ENCODE results near the gene ETDB. TPM values are rescaled to one million over a fixed set of nuclear protein-coding genes. Genes with fewer than 3 reads are reported as not detected.
"Not testable (repeated sequence)": the region's sequence is repeated elsewhere in the genome, so short reads cannot be mapped to it uniquely, and the experiment has no call there.

ETDB gene
- not detected for total RNA-seq

- DNase-seq; in situ Hi-C loops (cut with MboI; ENCODE audit: low pct_ligation_motif_present in 1 of 4, low pct_unique_long_range_greater_than_20kb in 1 of 4, low sequenced_read_pairs in 3 of 4); intact Hi-C loops (cut with DNase I; ENCODE audit: low total_unique reads); H3K4me1 ChIP-seq; H3K36me3 ChIP-seq; H3K27me3 ChIP-seq; H3K4me3 ChIP-seq; H3K27ac ChIP-seq; H3K9me3 ChIP-seq: not testable (repeated sequence)
- WGBS, 2 donors (ENCODE audit: low coverage in 1 of 2) = no CpG with 5 or more reads among the region's 1 CpG
These were observed at the start of gene ETDB for GRCh38 chrX:135120056-135120576. Gene ETDB, minus strand, starts transcription at chrX:135120526. Its CDS starts 1,265 bp downstream, at chrX:135119261.

DNA sequence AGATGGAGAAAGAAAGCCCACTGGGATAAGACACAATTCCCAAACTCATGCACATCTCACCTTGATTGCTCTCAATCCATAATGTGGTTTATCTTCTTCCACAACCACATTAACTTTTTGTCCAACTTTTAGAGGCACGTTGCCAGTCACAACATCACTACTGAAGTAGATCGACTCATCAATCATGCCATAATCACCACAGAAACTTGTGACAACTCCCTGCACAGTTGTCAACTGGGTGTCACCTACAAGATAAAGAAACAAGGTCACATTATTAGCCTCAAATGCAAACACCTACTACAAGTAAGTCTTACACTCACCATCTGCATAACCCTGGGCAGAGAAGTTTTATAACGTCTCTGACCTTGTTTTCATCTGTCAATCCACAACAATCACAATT, 49.2 kb upstream of the ETDB start:
- in situ Hi-C loops (cut with MboI; ENCODE audit: low pct_ligation_motif_present in 1 of 4, low pct_unique_long_range_greater_than_20kb in 1 of 4, low sequenced_read_pairs in 3 of 4) = loop anchor here in 1 of 4 donors (25.0 kb wide), 1 partner anchor 118 kb away; no protein-coding TSS in a partner anchor
- intact Hi-C loops (cut with DNase I; ENCODE audit: low total_unique reads) = not testable (repeated sequence)

DNA sequence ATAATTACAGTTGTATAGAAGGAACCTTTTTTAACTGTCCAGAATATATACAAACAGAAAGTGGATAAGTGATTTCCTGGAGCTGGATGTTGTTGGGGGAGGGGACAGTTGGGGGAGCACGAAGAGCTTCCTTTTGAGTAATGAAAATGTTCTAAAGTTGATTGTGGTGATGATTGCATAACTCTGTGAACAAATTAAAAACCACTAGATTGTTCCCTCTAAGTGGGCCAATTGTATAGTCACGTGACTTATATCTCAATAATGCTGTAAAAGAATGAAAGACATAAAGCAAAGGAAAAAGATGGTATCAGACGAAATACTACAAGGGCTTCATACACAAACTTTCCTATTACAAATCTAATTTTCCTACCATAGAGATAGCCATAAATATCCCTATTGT, 48.2 kb upstream of the ETDB start:
- H3K9me3 ChIP-seq = no peaks in the 10 kb centered on the region
- intact Hi-C loops (cut with DNase I; ENCODE audit: low total_unique reads) = no loop called here

More for the DNA sequence above, 49.2 kb upstream of the ETDB start:
- not testable (repeated sequence) for H3K4me1 ChIP-seq, DNase-seq, H3K36me3 ChIP-seq, H3K9me3 ChIP-seq, H3K4me3 ChIP-seq, H3K27ac ChIP-seq, H3K27me3 ChIP-seq
- 59 to 79% methylated on average over 3 of the region's 3 CpGs for WGBS, 2 donors (ENCODE audit: low coverage in 1 of 2)

DNA sequence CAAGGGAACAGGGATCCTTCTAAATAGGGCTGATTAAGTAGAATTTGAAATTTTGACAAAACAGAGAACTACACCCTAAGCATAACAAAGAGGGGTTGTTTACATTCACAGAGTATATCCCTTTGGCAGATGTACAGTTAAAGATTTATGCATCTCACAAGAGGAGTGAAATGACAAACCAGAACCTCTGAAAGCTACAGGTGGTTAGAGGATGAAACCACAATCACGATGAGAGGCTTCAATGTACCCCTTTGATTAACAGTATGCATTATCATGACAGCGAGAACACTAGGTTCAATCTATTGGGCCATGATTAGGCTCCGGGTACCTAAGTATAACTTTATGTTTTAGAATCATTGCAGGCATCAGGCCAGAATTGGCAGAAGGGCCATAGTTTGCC, 34.4 kb upstream of the ETDB start:
- H3K4me3 ChIP-seq; H3K4me1 ChIP-seq; H3K36me3 ChIP-seq; DNase-seq; intact Hi-C loops (cut with DNase I; ENCODE audit: low total_unique reads); H3K27me3 ChIP-seq; H3K27ac ChIP-seq; H3K9me3 ChIP-seq: not testable (repeated sequence)
- in situ Hi-C loops (cut with MboI; ENCODE audit: low pct_ligation_motif_present in 1 of 4, low pct_unique_long_range_greater_than_20kb in 1 of 4, low sequenced_read_pairs in 3 of 4) = loop anchor here in 1 of 4 donors (25.0 kb wide), 1 partner anchor 133 kb away; no protein-coding TSS in a partner anchor
- WGBS, 2 donors (ENCODE audit: low coverage in 1 of 2) = no CpG with 5 or more reads among the region's 3 CpGs

More for the DNA sequence above, 48.2 kb upstream of the ETDB start:
- Histone ChIP-seq H3K4me3 (no peak overlapping the region), H3K27me3 (no peaks in the 10 kb centered on the region), H3K4me1 (no peaks in the 10 kb centered on the region), H3K36me3 (no peaks in the 10 kb centered on the region), H3K27ac (no peak overlapping the region)
- in situ Hi-C loops (cut with MboI; ENCODE audit: low pct_ligation_motif_present in 1 of 4, low pct_unique_long_range_greater_than_20kb in 1 of 4, low sequenced_read_pairs in 3 of 4) = loop anchor here in 1 of 4 donors (25.0 kb wide), 1 partner anchor 119 kb away; no protein-coding TSS in a partner anchor
- no peak for DNase-seq
- 0 to 45% methylated on average over 2 to 3 of the region's 3 CpGs for WGBS, 2 donors (ENCODE audit: low coverage in 1 of 2)
- no peak for TF ChIP-seq POLR2AphosphoS5 (IDR thresholded peaks at IDR 0.05)
- TF ChIP-seq, protein P1, sequence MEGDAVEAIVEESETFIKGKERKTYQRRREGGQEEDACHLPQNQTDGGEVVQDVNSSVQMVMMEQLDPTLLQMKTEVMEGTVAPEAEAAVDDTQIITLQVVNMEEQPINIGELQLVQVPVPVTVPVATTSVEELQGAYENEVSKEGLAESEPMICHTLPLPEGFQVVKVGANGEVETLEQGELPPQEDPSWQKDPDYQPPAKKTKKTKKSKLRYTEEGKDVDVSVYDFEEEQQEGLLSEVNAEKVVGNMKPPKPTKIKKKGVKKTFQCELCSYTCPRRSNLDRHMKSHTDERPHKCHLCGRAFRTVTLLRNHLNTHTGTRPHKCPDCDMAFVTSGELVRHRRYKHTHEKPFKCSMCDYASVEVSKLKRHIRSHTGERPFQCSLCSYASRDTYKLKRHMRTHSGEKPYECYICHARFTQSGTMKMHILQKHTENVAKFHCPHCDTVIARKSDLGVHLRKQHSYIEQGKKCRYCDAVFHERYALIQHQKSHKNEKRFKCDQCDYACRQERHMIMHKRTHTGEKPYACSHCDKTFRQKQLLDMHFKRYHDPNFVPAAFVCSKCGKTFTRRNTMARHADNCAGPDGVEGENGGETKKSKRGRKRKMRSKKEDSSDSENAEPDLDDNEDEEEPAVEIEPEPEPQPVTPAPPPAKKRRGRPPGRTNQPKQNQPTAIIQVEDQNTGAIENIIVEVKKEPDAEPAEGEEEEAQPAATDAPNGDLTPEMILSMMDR (IDR thresholded peaks at IDR 0.05) = no peak
- TF ChIP-seq POLR2A (IDR thresholded peaks at IDR 0.05) = no peak

- H3K36me3 ChIP-seq; intact Hi-C loops (cut with DNase I; ENCODE audit: low total_unique reads): not testable (repeated sequence)
- no CpG with 5 or more reads among the region's 6 CpGs for WGBS, 2 donors (ENCODE audit: low coverage in 1 of 2)
These were observed 5.8 kb upstream of the ETDB start for GRCh38 chrX:135126145-135126544.

DNA sequence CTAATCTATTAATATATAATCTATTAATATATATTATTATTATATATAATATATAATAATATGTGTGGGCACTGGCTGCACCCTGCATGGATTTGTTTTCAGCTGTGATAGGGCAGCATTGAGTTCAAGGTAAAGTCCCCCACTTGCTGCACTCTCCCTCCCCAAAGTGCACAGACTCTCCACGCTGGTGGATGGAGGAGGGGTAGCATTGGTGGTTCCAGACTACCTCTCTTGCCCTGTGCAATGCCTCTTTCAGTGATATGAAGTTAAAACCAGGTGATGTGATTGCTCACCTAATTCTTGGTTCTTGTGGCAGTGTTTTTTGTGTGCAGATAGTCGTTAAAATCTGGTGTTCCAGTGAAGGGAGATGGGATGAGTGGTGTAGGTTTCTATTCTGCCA, 4.3 kb downstream of the ETDB start:
- H3K4me1 ChIP-seq; H3K36me3 ChIP-seq; H3K4me3 ChIP-seq; in situ Hi-C loops (cut with MboI; ENCODE audit: low pct_ligation_motif_present in 1 of 4, low pct_unique_long_range_greater_than_20kb in 1 of 4, low sequenced_read_pairs in 3 of 4); H3K27me3 ChIP-seq; DNase-seq; H3K9me3 ChIP-seq; intact Hi-C loops (cut with DNase I; ENCODE audit: low total_unique reads); H3K27ac ChIP-seq: not testable (repeated sequence)
- 46% methylated on average over 1 of the region's 2 CpGs; no CpG with 5 or more reads in 1 of the 2 donors for WGBS, 2 donors (ENCODE audit: low coverage in 1 of 2)

More at GRCh38 chrX:135126145-135126544, 5.8 kb upstream of the ETDB start:
- H3K9me3 ChIP-seq; H3K4me3 ChIP-seq; DNase-seq; in situ Hi-C loops (cut with MboI; ENCODE audit: low pct_ligation_motif_present in 1 of 4, low pct_unique_long_range_greater_than_20kb in 1 of 4, low sequenced_read_pairs in 3 of 4); H3K27ac ChIP-seq; H3K27me3 ChIP-seq; H3K4me1 ChIP-seq: not testable (repeated sequence)

GRCh38 chrX:135114392-135114791, 5.9 kb downstream of the ETDB start:
- H3K27ac ChIP-seq = no peak overlapping the region
- H3K4me3 ChIP-seq = no peak overlapping the region
- H3K9me3 ChIP-seq = no peaks in the 10 kb centered on the region
- no peak for DNase-seq
- intact Hi-C loops (cut with DNase I; ENCODE audit: low total_unique reads) (no loop called here), in situ Hi-C loops (cut with MboI; ENCODE audit: low pct_ligation_motif_present in 1 of 4, low pct_unique_long_range_greater_than_20kb in 1 of 4, low sequenced_read_pairs in 3 of 4) (no loop called here)
- no peaks in the 10 kb centered on the region for H3K36me3 ChIP-seq
- 44 to 47% methylated on average over 2 of the region's 2 CpGs for WGBS, 2 donors (ENCODE audit: low coverage in 1 of 2)
- H3K27me3 ChIP-seq = no peaks in the 10 kb centered on the region
- no peak for TF ChIP-seq EP300 (IDR thresholded peaks at IDR 0.05; ENCODE audit: low read depth)
- TF ChIP-seq POLR2A (IDR thresholded peaks at IDR 0.05) = no peak
- TF ChIP-seq POLR2AphosphoS5 (IDR thresholded peaks at IDR 0.05) = no peak
- TF ChIP-seq, protein P1 (IDR thresholded peaks at IDR 0.05) = no peak
- H3K4me1 ChIP-seq = no peaks in the 10 kb centered on the region

Measured in transverse colon (tissue), 4 donors.